Glomerular visceral epithelial cell (primary cell): Measurements from ENCODE around the gene NEDD4L.
"Not testable (repeated sequence)": the region's sequence is repeated elsewhere in the genome, so short reads cannot be mapped to it uniquely, and the experiment has no call there.

ENCODE experiments used
- DNase-seq: peaks from one replicate; pipeline ENCODE4 v3.0.0-alpha.2; 2016; ENCODE audit errors: extremely low spot score

NEDD4L gene

GRCh38 chr18:58416704-58417683 lies 373.0 kb downstream of the NEDD4L start:
- peak; percentile 83 for DNase-seq

- no peak for DNase-seq
Observed at GRCh38 chr18:58417752-58418151, 373.7 kb downstream of the NEDD4L start.

- no peak for DNase-seq
Observed at GRCh38 chr18:58418361-58418760, 374.3 kb downstream of the NEDD4L start.

GRCh38 chr18:58419587-58420199 lies 375.7 kb downstream of the NEDD4L start:
- no peak for DNase-seq

GRCh38 chr18:58426611-58427010 lies 382.6 kb downstream of the NEDD4L start:
- DNase-seq, result no peak

- no peak for DNase-seq
Observed at GRCh38 chr18:58427321-58427720, 383.3 kb downstream of the NEDD4L start.

- DNase-seq, result no peak
Observed at GRCh38 chr18:58429442-58429841, 385.4 kb downstream of the NEDD4L start.

- DNase-seq, result no peak
Observed at GRCh38 chr18:58431215-58431614, 387.2 kb downstream of the NEDD4L start.

- DNase-seq, result no peak
Observed at GRCh38 chr18:58432050-58432727, 388.2 kb downstream of the NEDD4L start.

GRCh38 chr18:58435221-58436005 lies 391.4 kb downstream of the NEDD4L start:
- not testable (repeated sequence) for DNase-seq

- no peak for DNase-seq
Observed at GRCh38 chr18:58438161-58438957, 394.3 kb downstream of the NEDD4L start.

GRCh38 chr18:58438958-58439300 lies 394.9 kb downstream of the NEDD4L start:
- DNase-seq, result no peak

- no peak for DNase-seq
Observed at GRCh38 chr18:58443671-58444070, 399.6 kb downstream of the NEDD4L start.

- no peak for DNase-seq
Observed at GRCh38 chr18:58446391-58447060, 402.5 kb downstream of the NEDD4L start.

GRCh38 chr18:58447402-58448095 lies 403.5 kb downstream of the NEDD4L start:
- no peak for DNase-seq

GRCh38 chr18:58449464-58449863 lies 405.4 kb downstream of the NEDD4L start:
- DNase-seq, result peak; percentile 19
